HepG2 (cell line): Measurements from ENCODE around the gene TTC1. TPM values are rescaled to one million over a fixed set of nuclear protein-coding genes. Genes with fewer than 3 reads are reported as not detected.

ENCODE experiments used
- ATAC-seq: fragments of 200-7000 bp; cut with Tn5 transposase; 3 replicates; pipeline ENCODE4 v1.9.1; 2020; ENCODE audit warnings: mild to moderate bottlenecking, moderate library complexity
- BruUV-seq: library from RNA; stranded (reverse); fragments of 400-500 nt; replicated peaks from 2 replicates; lab custom pipeline; 2021; lab: Mats Ljungman, UMichigan
- CTCF ChIA-PET: fragments of 300-600 bp; formaldehyde crosslinking; extraction: SDS; loops from one replicate; lab custom pipeline; 2021; ENCODE audit warnings: low total read pairs, inconsistent platforms, low intra/inter-chr PET ratio; lab: Yijun Ruan, JAX
- POLR2A ChIA-PET: fragments of 350-600 bp; sonication (Branson Sonifier 250); formaldehyde crosslinking; loops from one replicate; lab custom pipeline; 2020; ENCODE audit warnings: antibody characterized with exemption, inconsistent platforms; lab: Yijun Ruan, JAX
- DNase-seq: peaks from one replicate; pipeline ENCODE4 v3.0.0-alpha.2; 2015; ENCODE audit warnings: low spot score
- FAIRE-seq: peaks from 3 replicates; lab custom pipeline; 2011; peaks lifted over from hg19 to GRCh38; lab: Jason Lieb, UNC
- H2AFZ ChIP-seq: one replicate; pipeline ENCODE4 v1.6.1; 2011; ENCODE audit warnings: low read length, inconsistent platforms
- H3K27ac ChIP-seq: fragments of 300-600 bp; 3 replicates; pipeline ENCODE4 v1.8.0; 2011; ENCODE audit warnings: mixed run types, mild to moderate bottlenecking, mixed read lengths, low read length, inconsistent platforms; ENCODE audit not compliant: insufficient read depth; ENCODE audit errors: extremely low read length
- H3K27me3 ChIP-seq, 2 experiments: fragments of 200-600 bp in 1 of 2; 2 replicates in 1 of 2; 3 replicates in 1 of 2; pipeline versions ENCODE4 v1.6.0 to v1.8.0; 2011; ENCODE audit warnings: low read length in 2 of 2, mild to moderate bottlenecking in 2 of 2, moderate library complexity in 2 of 2, inconsistent platforms in 1 of 2; ENCODE audit not compliant: insufficient read depth in 2 of 2, control insufficient read depth in 1 of 2
- H3K36me3 ChIP-seq, 2 experiments: fragments of 200-600 bp in 1 of 2; replicated peaks in 1 of 2; 2 replicates in 1 of 2; 3 replicates in 1 of 2; pipeline versions ENCODE4 v1.5.1 to v1.8.0; 2011; ENCODE audit warnings: low read length in 2 of 2, inconsistent platforms in 1 of 2; ENCODE audit not compliant: insufficient read depth in 2 of 2, control insufficient read depth in 1 of 2
- H3K4me1 ChIP-seq: 2 replicates; pipeline ENCODE4 v1.5.1; 2012; ENCODE audit warnings: low read length, inconsistent platforms; ENCODE audit not compliant: insufficient read depth
- H3K4me2 ChIP-seq: 2 replicates; pipeline ENCODE4 v1.6.0; 2011; ENCODE audit warnings: low read depth, low read length, inconsistent platforms
- H3K4me3 ChIP-seq, 3 experiments: fragments of 200-600 bp in 1 of 3; sonication (generic), shearing (Covaris generic) in 1 of 3; replicated peaks in 1 of 3; 2 replicates each; pipeline ENCODE4 v1.5.1; 2011 to 2016; ENCODE audit warnings: low read length in 3 of 3, inconsistent platforms in 2 of 3, low read depth in 2 of 3, mild to moderate bottlenecking in 2 of 3, control low read depth in 1 of 3, mixed read lengths in 1 of 3; ENCODE audit not compliant: insufficient read depth in 1 of 3
- H3K79me2 ChIP-seq: one replicate; pipeline ENCODE4 v1.6.1; 2011; ENCODE audit warnings: low read length, inconsistent platforms; ENCODE audit not compliant: insufficient read depth
- H3K9ac ChIP-seq: 2 replicates; pipeline ENCODE4 v1.6.0; 2011; ENCODE audit warnings: mild to moderate bottlenecking, low read depth, low read length, inconsistent platforms; ENCODE audit not compliant: insufficient read depth
- H3K9me3 ChIP-seq: 2 replicates; pipeline ENCODE4 v1.5.1; 2012; ENCODE audit warnings: mild to moderate bottlenecking, low read length
- H4K20me1 ChIP-seq: 2 replicates; pipeline ENCODE4 v1.6.0; 2011; ENCODE audit warnings: inconsistent platforms, mild to moderate bottlenecking, low read length, moderate library complexity; ENCODE audit not compliant: insufficient read depth
- BRCA1 ChIP-seq: sonication (generic); formaldehyde crosslinking; IDR thresholded peaks from 2 replicates; pipeline ENCODE4 v1.4.0; 2020; ENCODE audit warnings: missing genetic modification reagents
- CHD2 ChIP-seq: IDR thresholded peaks from 2 replicates; pipeline ENCODE4 v1.6.1; 2011; ENCODE audit warnings: low read depth, low read length, improper control_type of control experiment
- FOXK1 ChIP-seq: sonication (generic); formaldehyde crosslinking; IDR thresholded peaks from 2 replicates; pipeline ENCODE4 v1.4.0; 2020; ENCODE audit warnings: low read depth, missing genetic modification reagents, borderline replicate concordance
- KDM6A ChIP-seq: IDR thresholded peaks from 2 replicates; pipeline ENCODE4 v1.6.1; 2016; ENCODE audit warnings: low read depth
- MXD3 ChIP-seq: IDR thresholded peaks from 2 replicates; pipeline ENCODE4 v1.6.1; 2016; ENCODE audit warnings: mild to moderate bottlenecking, missing biosample characterization, missing genetic modification reagents
- NCOA1 ChIP-seq: sonication (generic); formaldehyde crosslinking; IDR thresholded peaks from 2 replicates; pipeline ENCODE4 v1.9.0; 2021; ENCODE audit warnings: missing genetic modification reagents
- REST ChIP-seq, 2 experiments: IDR thresholded peaks; 2 replicates each; pipeline ENCODE4 v1.6.1; 2011 to 2012; ENCODE audit warnings: low read length in 2 of 2, borderline replicate concordance in 1 of 2, low read depth in 1 of 2, mild to moderate bottlenecking in 1 of 2, moderate library complexity in 1 of 2
- ZBTB14 ChIP-seq: sonication (generic); formaldehyde crosslinking; IDR thresholded peaks from 2 replicates; pipeline ENCODE4 v1.4.0; 2020; ENCODE audit warnings: missing genetic modification reagents
- ZFAT ChIP-seq: sonication (generic); formaldehyde crosslinking; conservative IDR thresholded peaks from 2 replicates; pipeline ENCODE4 v1.8.1; 2023; ENCODE audit warnings: missing genetic modification reagents, inconsistent platforms
- ZFP91 ChIP-seq: sonication (generic); formaldehyde crosslinking; IDR thresholded peaks from 2 replicates; pipeline ENCODE4 v1.9.0; 2022; ENCODE audit warnings: missing genetic modification reagents, mild to moderate bottlenecking, borderline replicate concordance
- ZMYM2 ChIP-seq: sonication (generic); formaldehyde crosslinking; IDR thresholded peaks from 2 replicates; pipeline ENCODE4 v1.8.0; 2022; ENCODE audit warnings: mild to moderate bottlenecking, missing genetic modification reagents
- ZNF543 ChIP-seq: sonication (generic); formaldehyde crosslinking; IDR thresholded peaks from 2 replicates; pipeline ENCODE4 v1.4.0; 2020; ENCODE audit warnings: mild to moderate bottlenecking, missing genetic modification reagents
- ZNF547 ChIP-seq: sonication (generic); formaldehyde crosslinking; IDR thresholded peaks from 2 replicates; pipeline ENCODE4 v1.5.1; 2020; ENCODE audit warnings: mild to moderate bottlenecking, missing genetic modification reagents
- WGBS: methylation state at CpG from one replicate; pipeline ENCODE4 v1.1.6; 2017; ENCODE audit warnings: low lambda C conversion rate; 5-methylcytosine and 5-hydroxymethylcytosine counted together
- in situ Hi-C: cut with HindIII; loops from 2 replicates; pipeline ENCODE4 v1.10.0; 2017; ENCODE audit warnings: low pct_unique_long_range_greater_than_20kb; ENCODE audit not compliant: extremely low pct_ligation_motif_present
- intact Hi-C: fragments of 100-400 bp; cut with micrococcal nuclease; formaldehyde crosslinking; loops from one replicate; pipeline ENCODE4 v1.10.0; 2022; ENCODE audit not compliant: unreplicated experiment
- polyA plus RNA-seq, 8 experiments: library from polyadenylated mRNA; depleted of rRNA in 3 of 8; stranded (reverse) in 7 of 8; unstranded in 1 of 8; fragments of >200 nt; fragmentation: Illumina TruSeq in 4 of 8; extraction: Trizol in 4 of 8; gene quantifications; 2 replicates each; pipeline versions ENCODE4 v1.2.1 to v1.2.3, GENCODE V29; 2011 to 2016; ENCODE audit warnings: low read depth in 4 of 8, missing spikeins in 1 of 8, mixed read lengths in 1 of 8; ENCODE audit not compliant: insufficient read depth in 1 of 8
- total RNA-seq, 5 experiments: library from RNA; depleted of rRNA; stranded (reverse); fragments of >200 nt; fragmentation: Illumina TruSeq; extraction: Trizol; gene quantifications; 2 replicates each; pipeline ENCODE4 v1.2.3, GENCODE V29; 2016; ENCODE audit warnings: low read depth in 1 of 5
- TF ChIP-seq, protein P1 (sequence below): sonication (generic); formaldehyde crosslinking; IDR thresholded peaks from 2 replicates; pipeline ENCODE4 v1.8.0; 2022; ENCODE audit warnings: mild to moderate bottlenecking, missing genetic modification reagents; ENCODE audit not compliant: insufficient replicate concordance

The TTC1 gene
- total and polyA plus RNA-seq, 2 of the 13 experiments (the other 11 are each of a cell fraction or from before 2014, with no cell fraction given) = 16.1 to 72.1 TPM

GRCh38 chr5:159962214-159962613, 46.7 kb upstream of the TTC1 start (continued):
- TF ChIP-seq, protein P1, sequence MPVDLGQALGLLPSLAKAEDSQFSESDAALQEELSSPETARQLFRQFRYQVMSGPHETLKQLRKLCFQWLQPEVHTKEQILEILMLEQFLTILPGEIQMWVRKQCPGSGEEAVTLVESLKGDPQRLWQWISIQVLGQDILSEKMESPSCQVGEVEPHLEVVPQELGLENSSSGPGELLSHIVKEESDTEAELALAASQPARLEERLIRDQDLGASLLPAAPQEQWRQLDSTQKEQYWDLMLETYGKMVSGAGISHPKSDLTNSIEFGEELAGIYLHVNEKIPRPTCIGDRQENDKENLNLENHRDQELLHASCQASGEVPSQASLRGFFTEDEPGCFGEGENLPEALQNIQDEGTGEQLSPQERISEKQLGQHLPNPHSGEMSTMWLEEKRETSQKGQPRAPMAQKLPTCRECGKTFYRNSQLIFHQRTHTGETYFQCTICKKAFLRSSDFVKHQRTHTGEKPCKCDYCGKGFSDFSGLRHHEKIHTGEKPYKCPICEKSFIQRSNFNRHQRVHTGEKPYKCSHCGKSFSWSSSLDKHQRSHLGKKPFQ (CRISPR knock-in tag) = no peak
- TF ChIP-seq NCOA1 (no peak), BRCA1 (CRISPR knock-in tag) (no peak), ZFP91 (CRISPR knock-in tag) (no peak), MXD3 (CRISPR knock-in tag) (no peak), ZMYM2 (CRISPR knock-in tag) (no peak), ZNF543 (CRISPR knock-in tag) (no peak), ZFAT (CRISPR knock-in tag) (no peak), ZNF547 (no peak), KDM6A (CRISPR knock-in tag) (no peak)

DNA sequence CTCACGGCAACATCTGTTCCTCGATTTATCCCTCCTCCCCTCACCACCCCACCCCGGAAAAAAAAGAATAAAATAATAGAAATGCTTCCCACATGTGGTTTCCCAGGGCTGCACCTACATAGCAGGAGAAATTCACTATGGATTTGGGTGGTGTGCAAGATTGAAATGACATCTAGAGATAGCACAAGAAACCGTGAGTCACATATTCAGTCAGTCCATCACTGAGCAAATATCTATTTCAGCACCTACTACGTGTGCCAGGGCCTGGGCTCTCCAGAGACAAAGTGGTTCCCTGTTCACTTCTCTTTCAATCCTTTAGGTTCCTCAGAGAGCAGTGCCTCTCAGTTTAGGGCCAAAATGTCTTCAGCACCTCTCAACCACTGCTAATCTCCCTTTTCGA, 45.0 kb upstream of the TTC1 start:
- BruUV-seq = no TSS peak
- Histone ChIP-seq H3K4me1 (no peaks in the 10 kb centered on the region), H3K79me2 (no peaks in the 10 kb centered on the region), H3K9ac (no peak overlapping the region), H3K36me3 (no peaks in the 10 kb centered on the region), H3K27me3 (no peaks in the 10 kb centered on the region), H3K4me2 (no peak overlapping the region), H3K27ac (no peak overlapping the region), H2AFZ (no peak overlapping the region), H4K20me1 (no peaks in the 10 kb centered on the region), H3K4me3 (no peak overlapping the region), H3K9me3 (no peaks in the 10 kb centered on the region)
- FAIRE-seq (no peak), DNase-seq (no peak), ATAC-seq (no peak)
- in situ Hi-C loops (no loop called here), intact Hi-C loops (no loop called here)
- ChIA-PET CTCF (no interaction called here), POLR2A (no interaction called here)
- WGBS = 9% methylated on average over 6 of the region's 6 CpGs
- no peak for TF ChIP-seq REST (IDR thresholded peaks at IDR 0.05; ENCODE audit: borderline replicate concordance in 1 of 2, low read depth in 1 of 2, low read length in 2 of 2)
- TF ChIP-seq CHD2 = no peak
- TF ChIP-seq FOXK1 (CRISPR knock-in tag) = no peak
- TF ChIP-seq ZBTB14 (CRISPR knock-in tag) = no peak
